ENCODE measurements around the gene MIA2.

- TF ChIP-seq MAX (IDR thresholded peaks at IDR 0.05; ENCODE audit: low read depth): no peak
- TF ChIP-seq YY1 (IDR thresholded peaks at IDR 0.05; ENCODE audit: low read depth): no peak
- no peak for TF ChIP-seq CTCF (IDR thresholded peaks at IDR 0.05)
- TF ChIP-seq USF1 (IDR thresholded peaks at IDR 0.05; ENCODE audit: borderline replicate concordance, low read depth): no peak
- no peak for TF ChIP-seq REST (IDR thresholded peaks at IDR 0.05; ENCODE audit: low read depth, low read length)
- no peak for TF ChIP-seq RXRA (IDR thresholded peaks at IDR 0.05; ENCODE audit: borderline replicate concordance, low read depth)
- TF ChIP-seq ELF1 (IDR thresholded peaks at IDR 0.05): no peak
- TF ChIP-seq FOXM1 (IDR thresholded peaks at IDR 0.05; ENCODE audit: low read depth): no peak
- no peak for TF ChIP-seq EZH2phosphoT487 (IDR thresholded peaks at IDR 0.05; ENCODE audit: borderline replicate concordance, low read depth)
- no peak for TF ChIP-seq RAD21 (IDR thresholded peaks at IDR 0.05; ENCODE audit: low read length)
- no peak for TF ChIP-seq MEF2A (IDR thresholded peaks at IDR 0.05; ENCODE audit: borderline replicate concordance, low read depth)
- no peak for TF ChIP-seq FOXJ3 (CRISPR knock-in tag; IDR thresholded peaks at IDR 0.05)
Observed at GRCh38 chr14:39370415-39370814, 136.7 kb downstream of the MIA2 start.
